Stimulated activated CD4-positive, alpha-beta T cell treated with anti-CD3 and anti-CD28 coated beads, Interleukin-4, amount 100 ng/mL, for 1 hour (primary cell): ENCODE measurements around the gene ARVCF.
A peak's percentile ranks its signal among the peaks of the same experiment; 100 is the strongest.

Experiments
- DNase-seq: peaks from one replicate; pipeline ENCODE4 v3.0.0-alpha.2; 2020

The ARVCF gene

GRCh38 chr22:20029550-20030225, 13.1 kb upstream of the ARVCF start:
- no peak for DNase-seq

- no peak for DNase-seq
Measured at GRCh38 chr22:20028855-20029549, 12.4 kb upstream of the ARVCF start.

- DNase-seq, result peak; percentile 19
Measured at GRCh38 chr22:20027966-20028854, 11.6 kb upstream of the ARVCF start.

- no peak for DNase-seq
Measured at GRCh38 chr22:20026996-20027601, 10.5 kb upstream of the ARVCF start.

GRCh38 chr22:20026204-20026908, 9.7 kb upstream of the ARVCF start:
- DNase-seq, result no peak

- DNase-seq, result no peak
Measured at GRCh38 chr22:20025401-20026203, 9.0 kb upstream of the ARVCF start.

- DNase-seq, result no peak
Measured at GRCh38 chr22:20024650-20025397, 8.2 kb upstream of the ARVCF start.

GRCh38 chr22:20024225-20024624, 7.6 kb upstream of the ARVCF start:
- no peak for DNase-seq

GRCh38 chr22:20022978-20023613, 6.5 kb upstream of the ARVCF start:
- DNase-seq, result no peak

- DNase-seq, result no peak
Measured at GRCh38 chr22:20022231-20022977, 5.8 kb upstream of the ARVCF start.

- peak; percentile 15 for DNase-seq
Measured at GRCh38 chr22:20021196-20022181, 4.9 kb upstream of the ARVCF start.

GRCh38 chr22:20020533-20021195, 4.0 kb upstream of the ARVCF start, which contains the start of gene TANGO2:
Gene TANGO2, plus strand, starts transcription at chr22:20021110. Its CDS starts 15,689 bp downstream, at chr22:20036799.
- peak; percentile 93 for DNase-seq

GRCh38 chr22:20019661-20020532, 3.3 kb upstream of the ARVCF start:
- DNase-seq, result no peak

- no peak for DNase-seq
Measured at GRCh38 chr22:20018001-20018400, 1.4 kb upstream of the ARVCF start.

GRCh38 chr22:20017622-20017958, 967 bp upstream of the ARVCF start:
- DNase-seq, result no peak

GRCh38 chr22:20015971-20016733, 471 bp downstream of the ARVCF start:
- peak; percentile 29 for DNase-seq
